Measurements from ENCODE around the gene ARHGAP32. TPM values are rescaled to one million over a fixed set of nuclear protein-coding genes. Genes with fewer than 3 reads are reported as not detected.
"Not testable (repeated sequence)": the region's sequence is repeated elsewhere in the genome, so short reads cannot be mapped to it uniquely, and the experiment has no call there.

The ARHGAP32 gene
- polyA plus RNA-seq, 1 of the 3 experiments (the other 2 are of a cell fraction), result 4.8 TPM

DNA sequence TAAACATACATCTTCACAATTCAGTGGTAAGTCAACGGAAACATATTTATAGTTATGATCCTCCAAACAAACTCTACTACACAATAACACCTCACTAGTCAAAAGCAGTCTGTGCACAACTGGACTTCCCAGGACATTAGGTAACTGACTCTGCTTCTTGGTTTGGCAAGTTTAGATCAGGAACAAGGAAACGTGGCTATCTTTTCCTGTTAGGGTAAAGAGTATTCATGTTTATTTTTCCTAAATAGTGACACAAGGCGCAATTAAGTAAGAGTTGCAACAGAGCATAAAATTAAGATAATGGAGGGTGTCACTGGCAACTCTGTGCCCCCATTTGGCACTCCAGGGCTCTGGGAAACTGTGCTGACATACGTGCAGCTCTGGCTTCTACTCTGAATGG lies 179.2 kb downstream of the ARHGAP32 start:
- CTCF ChIA-PET, result no interaction called here
- H3K4me3 ChIP-seq (ENCODE audit: low read depth in 2 of 2, low read length in 1 of 2), result no peak overlapping the region
- H3K9ac ChIP-seq, result no peak overlapping the region
- POLR2A ChIA-PET, result no interaction called here
- no peak overlapping the region for H2AFZ ChIP-seq (ENCODE audit: low read depth)
- H3K9me2 ChIP-seq, result no peaks in the 10 kb centered on the region
- no peak overlapping the region for H3K4me2 ChIP-seq
- no peak for DNase-seq
- H3K27me3 ChIP-seq (ENCODE audit: insufficient read depth), result no peaks in the 10 kb centered on the region
- H3F3A ChIP-seq (replicated peaks; ENCODE audit: insufficient read depth), result peaks cover 4% of the 10 kb centered on the region
- H3K4me1 ChIP-seq (ENCODE audit: control insufficient read depth in 1 of 2, insufficient read depth in 2 of 2, low read depth in 1 of 2, low read length in 1 of 2), result no peaks in the 10 kb centered on the region
- no peak overlapping the region for H3K27ac ChIP-seq (ENCODE audit: low read depth in 2 of 2, low read length in 1 of 2)
- no peaks in the 10 kb centered on the region for H3K79me2 ChIP-seq (ENCODE audit: insufficient read depth)
- H3K9me3 ChIP-seq, result no peaks in the 10 kb centered on the region
- H3K36me3 ChIP-seq (replicated peaks in 1 of 2; ENCODE audit: control insufficient read depth in 1 of 2, insufficient read depth in 2 of 2, low read length in 1 of 2), result no peaks in the 10 kb centered on the region
- TF ChIP-seq, protein P1, sequence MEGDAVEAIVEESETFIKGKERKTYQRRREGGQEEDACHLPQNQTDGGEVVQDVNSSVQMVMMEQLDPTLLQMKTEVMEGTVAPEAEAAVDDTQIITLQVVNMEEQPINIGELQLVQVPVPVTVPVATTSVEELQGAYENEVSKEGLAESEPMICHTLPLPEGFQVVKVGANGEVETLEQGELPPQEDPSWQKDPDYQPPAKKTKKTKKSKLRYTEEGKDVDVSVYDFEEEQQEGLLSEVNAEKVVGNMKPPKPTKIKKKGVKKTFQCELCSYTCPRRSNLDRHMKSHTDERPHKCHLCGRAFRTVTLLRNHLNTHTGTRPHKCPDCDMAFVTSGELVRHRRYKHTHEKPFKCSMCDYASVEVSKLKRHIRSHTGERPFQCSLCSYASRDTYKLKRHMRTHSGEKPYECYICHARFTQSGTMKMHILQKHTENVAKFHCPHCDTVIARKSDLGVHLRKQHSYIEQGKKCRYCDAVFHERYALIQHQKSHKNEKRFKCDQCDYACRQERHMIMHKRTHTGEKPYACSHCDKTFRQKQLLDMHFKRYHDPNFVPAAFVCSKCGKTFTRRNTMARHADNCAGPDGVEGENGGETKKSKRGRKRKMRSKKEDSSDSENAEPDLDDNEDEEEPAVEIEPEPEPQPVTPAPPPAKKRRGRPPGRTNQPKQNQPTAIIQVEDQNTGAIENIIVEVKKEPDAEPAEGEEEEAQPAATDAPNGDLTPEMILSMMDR (IDR thresholded peaks at IDR 0.05), result no peak
- TF ChIP-seq MEF2A (IDR thresholded peaks at IDR 0.05; ENCODE audit: borderline replicate concordance, low read depth) (no peak), MXI1 (IDR thresholded peaks at IDR 0.05; ENCODE audit: low read depth, low read length) (no peak), YY1 (IDR thresholded peaks at IDR 0.05; ENCODE audit: low read depth) (no peak), TCF12 (IDR thresholded peaks at IDR 0.05) (no peak)
- TF ChIP-seq, protein P2, sequence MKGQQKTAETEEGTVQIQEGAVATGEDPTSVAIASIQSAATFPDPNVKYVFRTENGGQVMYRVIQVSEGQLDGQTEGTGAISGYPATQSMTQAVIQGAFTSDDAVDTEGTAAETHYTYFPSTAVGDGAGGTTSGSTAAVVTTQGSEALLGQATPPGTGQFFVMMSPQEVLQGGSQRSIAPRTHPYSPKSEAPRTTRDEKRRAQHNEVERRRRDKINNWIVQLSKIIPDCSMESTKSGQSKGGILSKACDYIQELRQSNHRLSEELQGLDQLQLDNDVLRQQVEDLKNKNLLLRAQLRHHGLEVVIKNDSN (IDR thresholded peaks at IDR 0.05; ENCODE audit: borderline replicate concordance, low read depth), result no peak
- WGBS (ENCODE audit: low lambda C conversion rate), result 97% methylated on average over 4 of the region's 4 CpGs
- no peaks in the 10 kb centered on the region for H4K20me1 ChIP-seq (ENCODE audit: insufficient read depth)

DNA sequence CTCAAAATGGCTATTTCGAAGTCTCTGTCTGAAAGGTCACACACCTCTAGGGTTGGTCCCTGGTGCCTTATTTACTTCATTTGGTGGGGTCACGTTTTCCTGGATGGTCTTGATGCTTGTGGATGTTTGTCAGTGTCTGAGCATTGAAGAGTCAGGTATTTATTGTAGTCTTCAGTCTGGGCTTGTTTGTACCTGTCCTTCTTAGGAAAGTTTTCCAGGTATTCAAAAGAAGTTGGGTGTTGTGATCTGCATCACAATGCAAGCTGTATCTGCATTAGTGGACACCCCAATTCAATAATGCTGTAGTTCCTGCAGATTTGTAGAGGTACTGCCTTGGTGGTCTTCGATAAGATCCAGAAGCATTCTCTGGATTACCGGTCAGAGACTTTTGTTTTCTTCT lies 186.0 kb downstream of the ARHGAP32 start:
- 90% methylated on average over 4 of the region's 4 CpGs for WGBS (ENCODE audit: low lambda C conversion rate)
- Histone ChIP-seq H3K4me2 (no peak overlapping the region), H3F3A (replicated peaks; ENCODE audit: insufficient read depth) (no peaks in the 10 kb centered on the region), H4K20me1 (ENCODE audit: insufficient read depth) (no peaks in the 10 kb centered on the region), H2AFZ (ENCODE audit: low read depth) (no peak overlapping the region), H3K9ac (no peak overlapping the region), H3K4me3 (ENCODE audit: low read depth in 2 of 2, low read length in 1 of 2) (no peak overlapping the region), H3K36me3 (replicated peaks in 1 of 2; ENCODE audit: control insufficient read depth in 1 of 2, insufficient read depth in 2 of 2, low read length in 1 of 2) (peaks cover 0 to 5% of the 10 kb centered on the region in 2 experiments), H3K79me2 (ENCODE audit: insufficient read depth) (no peaks in the 10 kb centered on the region), H3K9me3 (no peaks in the 10 kb centered on the region; the same call in 1 of the 2 replicates), H3K9me2 (no peaks in the 10 kb centered on the region), H3K27me3 (ENCODE audit: insufficient read depth) (no peaks in the 10 kb centered on the region), H3K4me1 (ENCODE audit: control insufficient read depth in 1 of 2, insufficient read depth in 2 of 2, low read depth in 1 of 2, low read length in 1 of 2) (no peaks in the 10 kb centered on the region), H3K27ac (ENCODE audit: low read depth in 2 of 2, low read length in 1 of 2) (no peak overlapping the region)
- POLR2A ChIA-PET, result no interaction called here
- CTCF ChIA-PET, result interaction anchor here (0.8 to 1.0 kb wide), 3 partner anchors 10 to 171 kb away, joined by 3 to 4 read pairs (median 3); no protein-coding TSS in a partner anchor
- no peak for DNase-seq
- TF ChIP-seq, protein P3, sequence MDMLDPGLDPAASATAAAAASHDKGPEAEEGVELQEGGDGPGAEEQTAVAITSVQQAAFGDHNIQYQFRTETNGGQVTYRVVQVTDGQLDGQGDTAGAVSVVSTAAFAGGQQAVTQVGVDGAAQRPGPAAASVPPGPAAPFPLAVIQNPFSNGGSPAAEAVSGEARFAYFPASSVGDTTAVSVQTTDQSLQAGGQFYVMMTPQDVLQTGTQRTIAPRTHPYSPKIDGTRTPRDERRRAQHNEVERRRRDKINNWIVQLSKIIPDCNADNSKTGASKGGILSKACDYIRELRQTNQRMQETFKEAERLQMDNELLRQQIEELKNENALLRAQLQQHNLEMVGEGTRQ (IDR thresholded peaks at IDR 0.05; ENCODE audit: borderline replicate concordance, low read depth, low read length), result no peak
- TF ChIP-seq ELF1 (IDR thresholded peaks at IDR 0.05), result no peak
- TF ChIP-seq TAF1 (IDR thresholded peaks at IDR 0.05; ENCODE audit: borderline replicate concordance, low read depth, low read length), result no peak
- TF ChIP-seq NRF1 (IDR thresholded peaks at IDR 0.05; ENCODE audit: low read depth, low read length), result no peak
- TF ChIP-seq RXRA (IDR thresholded peaks at IDR 0.05; ENCODE audit: borderline replicate concordance, low read depth), result no peak
- TF ChIP-seq EZH2phosphoT487 (IDR thresholded peaks at IDR 0.05; ENCODE audit: borderline replicate concordance, low read depth), result no peak
- TF ChIP-seq MEF2A (IDR thresholded peaks at IDR 0.05; ENCODE audit: borderline replicate concordance, low read depth), result no peak
- TF ChIP-seq SIN3A (IDR thresholded peaks at IDR 0.05; ENCODE audit: borderline replicate concordance, low read depth, low read length), result no peak
- TF ChIP-seq, protein P4, sequence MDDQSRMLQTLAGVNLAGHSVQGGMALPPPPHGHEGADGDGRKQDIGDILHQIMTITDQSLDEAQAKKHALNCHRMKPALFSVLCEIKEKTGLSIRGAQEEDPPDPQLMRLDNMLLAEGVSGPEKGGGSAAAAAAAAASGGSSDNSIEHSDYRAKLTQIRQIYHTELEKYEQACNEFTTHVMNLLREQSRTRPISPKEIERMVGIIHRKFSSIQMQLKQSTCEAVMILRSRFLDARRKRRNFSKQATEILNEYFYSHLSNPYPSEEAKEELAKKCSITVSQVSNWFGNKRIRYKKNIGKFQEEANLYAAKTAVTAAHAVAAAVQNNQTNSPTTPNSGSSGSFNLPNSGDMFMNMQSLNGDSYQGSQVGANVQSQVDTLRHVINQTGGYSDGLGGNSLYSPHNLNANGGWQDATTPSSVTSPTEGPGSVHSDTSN (IDR thresholded peaks at IDR 0.05), result no peak
- no peak for TF ChIP-seq JUND (IDR thresholded peaks at IDR 0.05)
- TF ChIP-seq, protein P2 (IDR thresholded peaks at IDR 0.05; ENCODE audit: borderline replicate concordance, low read depth), result no peak

DNA sequence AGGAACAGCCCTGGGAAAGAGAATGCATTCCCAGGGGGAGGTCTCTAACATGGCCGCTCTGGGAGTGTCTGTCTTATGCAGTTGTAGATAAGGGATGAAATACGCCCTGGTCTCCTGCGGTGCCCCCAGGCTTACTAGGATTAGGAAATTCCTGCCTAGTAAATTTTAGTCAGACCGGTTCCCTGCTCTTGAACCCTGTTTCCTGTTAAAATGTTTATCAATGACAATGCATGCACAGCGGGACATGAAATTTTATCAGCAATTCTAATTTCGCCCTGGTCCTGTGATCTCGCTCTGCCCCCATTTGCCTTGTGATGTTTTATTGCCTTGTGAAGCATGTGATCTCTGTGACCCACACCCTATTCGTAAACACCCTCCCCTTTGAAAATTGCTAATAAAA lies 193.0 kb downstream of the ARHGAP32 start:
- H3K4me3 ChIP-seq (ENCODE audit: low read depth in 2 of 2, low read length in 1 of 2); H3K4me1 ChIP-seq (ENCODE audit: control insufficient read depth in 1 of 2, insufficient read depth in 2 of 2, low read depth in 1 of 2, low read length in 1 of 2); H3K9me3 ChIP-seq; H3K9ac ChIP-seq; POLR2A ChIA-PET; H3F3A ChIP-seq (replicated peaks; ENCODE audit: insufficient read depth); H4K20me1 ChIP-seq (ENCODE audit: insufficient read depth); H3K4me2 ChIP-seq; H2AFZ ChIP-seq (ENCODE audit: low read depth); H3K79me2 ChIP-seq (ENCODE audit: insufficient read depth); H3K27me3 ChIP-seq (ENCODE audit: insufficient read depth); CTCF ChIA-PET; H3K9me2 ChIP-seq; H3K27ac ChIP-seq (ENCODE audit: low read depth in 2 of 2, low read length in 1 of 2); DNase-seq: not testable (repeated sequence)
- peaks cover 0 to 22% of the 10 kb centered on the region in 2 experiments for H3K36me3 ChIP-seq (replicated peaks in 1 of 2; ENCODE audit: control insufficient read depth in 1 of 2, insufficient read depth in 2 of 2, low read length in 1 of 2)
- WGBS (ENCODE audit: low lambda C conversion rate), result 88% methylated on average over 8 of the region's 8 CpGs
